HepG2 (cell line): ENCODE data around the gene ZNF318. TPM values are rescaled to one million over a fixed set of nuclear protein-coding genes. Genes with fewer than 3 reads are reported as not detected.

Source experiments
- ATAC-seq: fragments of 200-7000 bp; cut with Tn5 transposase; 3 replicates; pipeline ENCODE4 v1.9.1; 2020; ENCODE audit warnings: mild to moderate bottlenecking, moderate library complexity
- BruUV-seq: library from RNA; stranded (reverse); fragments of 400-500 nt; replicated peaks from 2 replicates; lab custom pipeline; 2021; lab: Mats Ljungman, UMichigan
- CTCF ChIA-PET: fragments of 300-600 bp; formaldehyde crosslinking; extraction: SDS; loops from one replicate; lab custom pipeline; 2021; ENCODE audit warnings: low total read pairs, inconsistent platforms, low intra/inter-chr PET ratio; lab: Yijun Ruan, JAX
- POLR2A ChIA-PET: fragments of 350-600 bp; sonication (Branson Sonifier 250); formaldehyde crosslinking; loops from one replicate; lab custom pipeline; 2020; ENCODE audit warnings: antibody characterized with exemption, inconsistent platforms; lab: Yijun Ruan, JAX
- DNase-seq: peaks from one replicate; pipeline ENCODE4 v3.0.0-alpha.2; 2015; ENCODE audit warnings: low spot score
- FAIRE-seq: peaks from 3 replicates; lab custom pipeline; 2011; peaks lifted over from hg19 to GRCh38; lab: Jason Lieb, UNC
- H2AFZ ChIP-seq: one replicate; pipeline ENCODE4 v1.6.1; 2011; ENCODE audit warnings: low read length, inconsistent platforms
- H3K27ac ChIP-seq: fragments of 300-600 bp; 3 replicates; pipeline ENCODE4 v1.8.0; 2011; ENCODE audit warnings: mixed run types, mild to moderate bottlenecking, mixed read lengths, low read length, inconsistent platforms; ENCODE audit not compliant: insufficient read depth; ENCODE audit errors: extremely low read length
- H3K27me3 ChIP-seq, 2 experiments: fragments of 200-600 bp in 1 of 2; 2 replicates in 1 of 2; 3 replicates in 1 of 2; pipeline versions ENCODE4 v1.6.0 to v1.8.0; 2011; ENCODE audit warnings: low read length in 2 of 2, mild to moderate bottlenecking in 2 of 2, moderate library complexity in 2 of 2, inconsistent platforms in 1 of 2; ENCODE audit not compliant: insufficient read depth in 2 of 2, control insufficient read depth in 1 of 2
- H3K36me3 ChIP-seq, 2 experiments: fragments of 200-600 bp in 1 of 2; replicated peaks in 1 of 2; 2 replicates in 1 of 2; 3 replicates in 1 of 2; pipeline versions ENCODE4 v1.5.1 to v1.8.0; 2011; ENCODE audit warnings: low read length in 2 of 2, inconsistent platforms in 1 of 2; ENCODE audit not compliant: insufficient read depth in 2 of 2, control insufficient read depth in 1 of 2
- H3K4me1 ChIP-seq: 2 replicates; pipeline ENCODE4 v1.5.1; 2012; ENCODE audit warnings: low read length, inconsistent platforms; ENCODE audit not compliant: insufficient read depth
- H3K4me2 ChIP-seq: 2 replicates; pipeline ENCODE4 v1.6.0; 2011; ENCODE audit warnings: low read depth, low read length, inconsistent platforms
- H3K4me3 ChIP-seq, 3 experiments: fragments of 200-600 bp in 1 of 3; sonication (generic), shearing (Covaris generic) in 1 of 3; replicated peaks in 1 of 3; 2 replicates each; pipeline ENCODE4 v1.5.1; 2011 to 2016; ENCODE audit warnings: low read length in 3 of 3, inconsistent platforms in 2 of 3, low read depth in 2 of 3, mild to moderate bottlenecking in 2 of 3, control low read depth in 1 of 3, mixed read lengths in 1 of 3; ENCODE audit not compliant: insufficient read depth in 1 of 3
- H3K79me2 ChIP-seq: one replicate; pipeline ENCODE4 v1.6.1; 2011; ENCODE audit warnings: low read length, inconsistent platforms; ENCODE audit not compliant: insufficient read depth
- H3K9ac ChIP-seq: 2 replicates; pipeline ENCODE4 v1.6.0; 2011; ENCODE audit warnings: mild to moderate bottlenecking, low read depth, low read length, inconsistent platforms; ENCODE audit not compliant: insufficient read depth
- H3K9me3 ChIP-seq: 2 replicates; pipeline ENCODE4 v1.5.1; 2012; ENCODE audit warnings: mild to moderate bottlenecking, low read length
- H4K20me1 ChIP-seq: 2 replicates; pipeline ENCODE4 v1.6.0; 2011; ENCODE audit warnings: inconsistent platforms, mild to moderate bottlenecking, low read length, moderate library complexity; ENCODE audit not compliant: insufficient read depth
- ETV5 ChIP-seq: IDR thresholded peaks from 2 replicates; pipeline ENCODE4 v1.6.1; 2018; ENCODE audit warnings: missing biosample characterization, missing genetic modification reagents, inconsistent platforms, borderline replicate concordance
- FOSL1 ChIP-seq: sonication (generic); formaldehyde crosslinking; IDR thresholded peaks from 2 replicates; pipeline ENCODE4 v1.9.0; 2021; ENCODE audit warnings: missing genetic modification reagents, borderline replicate concordance
- FOXO1 ChIP-seq: sonication (generic); formaldehyde crosslinking; IDR thresholded peaks from 2 replicates; pipeline ENCODE4 v1.4.0; 2020; ENCODE audit warnings: missing genetic modification reagents
- MIXL1 ChIP-seq: IDR thresholded peaks from 2 replicates; pipeline ENCODE4 v1.6.1; 2016
- NCOA2 ChIP-seq: sonication (generic); formaldehyde crosslinking; IDR thresholded peaks from 2 replicates; pipeline ENCODE4 v1.8.0; 2022; ENCODE audit warnings: inconsistent platforms
- NFKBIZ ChIP-seq: IDR thresholded peaks from 2 replicates; pipeline ENCODE4 v1.6.1; 2018; ENCODE audit warnings: missing genetic modification reagents, missing compliant biosample characterization
- RFX1 ChIP-seq: fragments of 450-650 bp; IDR thresholded peaks from 2 replicates; pipeline ENCODE4 v1.6.1; 2017
- TARDBP ChIP-seq: sonication (generic); formaldehyde crosslinking; IDR thresholded peaks from 2 replicates; pipeline ENCODE4 v1.8.0; 2022; ENCODE audit warnings: mild to moderate bottlenecking, missing genetic modification reagents
- THAP11 ChIP-seq: IDR thresholded peaks from 2 replicates; pipeline ENCODE4 v1.6.1; 2016; ENCODE audit warnings: missing biosample characterization, missing genetic modification reagents
- ZNF124 ChIP-seq: sonication (generic); formaldehyde crosslinking; IDR thresholded peaks from 2 replicates; pipeline ENCODE4 v1.4.0; 2020; ENCODE audit warnings: missing genetic modification reagents
- ZNF292 ChIP-seq: sonication (generic); formaldehyde crosslinking; IDR thresholded peaks from 2 replicates; pipeline ENCODE4 v1.8.1; 2022; ENCODE audit warnings: mild to moderate bottlenecking, low read depth, missing genetic modification reagents, borderline replicate concordance
- ZNF432 ChIP-seq: sonication (generic); formaldehyde crosslinking; IDR thresholded peaks from 2 replicates; pipeline ENCODE4 v1.5.0; 2020; ENCODE audit warnings: missing genetic modification reagents, mild to moderate bottlenecking, borderline replicate concordance
- ZSCAN21 ChIP-seq: sonication (generic); formaldehyde crosslinking; IDR thresholded peaks from 2 replicates; pipeline ENCODE4 v1.8.0; 2022; ENCODE audit warnings: mild to moderate bottlenecking, missing genetic modification reagents, moderate library complexity, borderline replicate concordance
- WGBS: methylation state at CpG from one replicate; pipeline ENCODE4 v1.1.6; 2017; ENCODE audit warnings: low lambda C conversion rate; 5-methylcytosine and 5-hydroxymethylcytosine counted together
- in situ Hi-C: cut with HindIII; loops from 2 replicates; pipeline ENCODE4 v1.10.0; 2017; ENCODE audit warnings: low pct_unique_long_range_greater_than_20kb; ENCODE audit not compliant: extremely low pct_ligation_motif_present
- intact Hi-C: fragments of 100-400 bp; cut with micrococcal nuclease; formaldehyde crosslinking; loops from one replicate; pipeline ENCODE4 v1.10.0; 2022; ENCODE audit not compliant: unreplicated experiment
- polyA plus RNA-seq, 8 experiments: library from polyadenylated mRNA; depleted of rRNA in 3 of 8; stranded (reverse) in 7 of 8; unstranded in 1 of 8; fragments of >200 nt; fragmentation: Illumina TruSeq in 4 of 8; extraction: Trizol in 4 of 8; gene quantifications; 2 replicates each; pipeline versions ENCODE4 v1.2.1 to v1.2.3, GENCODE V29; 2011 to 2016; ENCODE audit warnings: low read depth in 4 of 8, missing spikeins in 1 of 8, mixed read lengths in 1 of 8; ENCODE audit not compliant: insufficient read depth in 1 of 8
- total RNA-seq, 5 experiments: library from RNA; depleted of rRNA; stranded (reverse); fragments of >200 nt; fragmentation: Illumina TruSeq; extraction: Trizol; gene quantifications; 2 replicates each; pipeline ENCODE4 v1.2.3, GENCODE V29; 2016; ENCODE audit warnings: low read depth in 1 of 5
- TF ChIP-seq, protein P1 (sequence below): IDR thresholded peaks from 2 replicates; pipeline ENCODE4 v1.6.1; 2012; ENCODE audit warnings: low read length, improper control_type of control experiment
- TF ChIP-seq, protein P2 (sequence below): IDR thresholded peaks from 2 replicates; pipeline ENCODE4 v1.4.0; 2020; ENCODE audit warnings: mild to moderate bottlenecking, missing genetic modification reagents
- TF ChIP-seq, protein P3 (sequence below): IDR thresholded peaks from 2 replicates; pipeline ENCODE4 v1.6.1; 2016

Gene ZNF318
- total and polyA plus RNA-seq, 2 of the 13 experiments (the other 11 are each of a cell fraction or from before 2014, with no cell fraction given): 13.0 to 14.5 TPM

- CTCF ChIA-PET: interaction anchor here (0.9 to 4.7 kb wide), 5 partner anchors 21 to 105 kb away, joined by 3 to 79 read pairs (median 4); no protein-coding TSS in a partner anchor
- POLR2A ChIA-PET: interaction anchor here (0.6 to 1.5 kb wide), 6 partner anchors 37 to 67 kb away, joined by 3 to 8 read pairs (median 4); no protein-coding TSS in a partner anchor
- peak; percentile 84 for FAIRE-seq
- H3K4me2 ChIP-seq: no peak overlapping the region
- intact Hi-C loops (loop anchor here (1.0 kb wide), 1 partner anchor 71 kb away; no protein-coding TSS in a partner anchor), in situ Hi-C loops (loop anchor here (5.0 kb wide), 1 partner anchor 72 kb away; no protein-coding TSS in a partner anchor)
- H3K36me3 ChIP-seq: peaks cover 6 to 10% of the 10 kb centered on the region in 2 experiments; a peak in 4 of 5 replicates
- H3K79me2 ChIP-seq: no peaks in the 10 kb centered on the region
- no peaks in the 10 kb centered on the region for H3K27me3 ChIP-seq
- WGBS: 69% methylated on average over 2 of the region's 2 CpGs
- H3K9me3 ChIP-seq: no peaks in the 10 kb centered on the region
- peaks cover 12% of the 10 kb centered on the region for H3K4me1 ChIP-seq
- no TSS peak for BruUV-seq
- no peak overlapping the region for H3K9ac ChIP-seq
- no peak overlapping the region for H2AFZ ChIP-seq
- DNase-seq: peak; percentile 66
- ATAC-seq: peak; percentile 74
- no peak overlapping the region for H3K27ac ChIP-seq
- no peaks in the 10 kb centered on the region for H4K20me1 ChIP-seq
- no peak overlapping the region for H3K4me3 ChIP-seq
- no peak for TF ChIP-seq ZSCAN21 (CRISPR knock-in tag)
- TF ChIP-seq, protein P1, sequence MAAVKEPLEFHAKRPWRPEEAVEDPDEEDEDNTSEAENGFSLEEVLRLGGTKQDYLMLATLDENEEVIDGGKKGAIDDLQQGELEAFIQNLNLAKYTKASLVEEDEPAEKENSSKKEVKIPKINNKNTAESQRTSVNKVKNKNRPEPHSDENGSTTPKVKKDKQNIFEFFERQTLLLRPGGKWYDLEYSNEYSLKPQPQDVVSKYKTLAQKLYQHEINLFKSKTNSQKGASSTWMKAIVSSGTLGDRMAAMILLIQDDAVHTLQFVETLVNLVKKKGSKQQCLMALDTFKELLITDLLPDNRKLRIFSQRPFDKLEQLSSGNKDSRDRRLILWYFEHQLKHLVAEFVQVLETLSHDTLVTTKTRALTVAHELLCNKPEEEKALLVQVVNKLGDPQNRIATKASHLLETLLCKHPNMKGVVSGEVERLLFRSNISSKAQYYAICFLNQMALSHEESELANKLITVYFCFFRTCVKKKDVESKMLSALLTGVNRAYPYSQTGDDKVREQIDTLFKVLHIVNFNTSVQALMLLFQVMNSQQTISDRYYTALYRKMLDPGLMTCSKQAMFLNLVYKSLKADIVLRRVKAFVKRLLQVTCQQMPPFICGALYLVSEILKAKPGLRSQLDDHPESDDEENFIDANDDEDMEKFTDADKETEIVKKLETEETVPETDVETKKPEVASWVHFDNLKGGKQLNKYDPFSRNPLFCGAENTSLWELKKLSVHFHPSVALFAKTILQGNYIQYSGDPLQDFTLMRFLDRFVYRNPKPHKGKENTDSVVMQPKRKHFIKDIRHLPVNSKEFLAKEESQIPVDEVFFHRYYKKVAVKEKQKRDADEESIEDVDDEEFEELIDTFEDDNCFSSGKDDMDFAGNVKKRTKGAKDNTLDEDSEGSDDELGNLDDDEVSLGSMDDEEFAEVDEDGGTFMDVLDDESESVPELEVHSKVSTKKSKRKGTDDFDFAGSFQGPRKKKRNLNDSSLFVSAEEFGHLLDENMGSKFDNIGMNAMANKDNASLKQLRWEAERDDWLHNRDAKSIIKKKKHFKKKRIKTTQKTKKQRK: no peak
- 0 out of 2 replicates have a peak, but pooled peaks have one; percentile 19 for TF ChIP-seq NCOA2 (CRISPR knock-in tag)
- TF ChIP-seq NFKBIZ (CRISPR knock-in tag): 0 out of 2 replicates have a peak, but pooled peaks have one; percentile 28
- TF ChIP-seq ZNF292 (CRISPR knock-in tag): no peak
- no peak for TF ChIP-seq FOSL1 (CRISPR knock-in tag)
- no peak for TF ChIP-seq FOXO1 (CRISPR knock-in tag)
- 0 out of 2 replicates have a peak, but pooled peaks have one; percentile 9 for TF ChIP-seq TARDBP
- peak; percentile 71; the same call in 1 of the 2 replicates for TF ChIP-seq ETV5 (CRISPR knock-in tag)
- no peak for TF ChIP-seq ZNF432 (CRISPR knock-in tag)
- TF ChIP-seq ZNF124: 0 out of 2 replicates have a peak, but pooled peaks have one; percentile 30
- TF ChIP-seq, protein P2, sequence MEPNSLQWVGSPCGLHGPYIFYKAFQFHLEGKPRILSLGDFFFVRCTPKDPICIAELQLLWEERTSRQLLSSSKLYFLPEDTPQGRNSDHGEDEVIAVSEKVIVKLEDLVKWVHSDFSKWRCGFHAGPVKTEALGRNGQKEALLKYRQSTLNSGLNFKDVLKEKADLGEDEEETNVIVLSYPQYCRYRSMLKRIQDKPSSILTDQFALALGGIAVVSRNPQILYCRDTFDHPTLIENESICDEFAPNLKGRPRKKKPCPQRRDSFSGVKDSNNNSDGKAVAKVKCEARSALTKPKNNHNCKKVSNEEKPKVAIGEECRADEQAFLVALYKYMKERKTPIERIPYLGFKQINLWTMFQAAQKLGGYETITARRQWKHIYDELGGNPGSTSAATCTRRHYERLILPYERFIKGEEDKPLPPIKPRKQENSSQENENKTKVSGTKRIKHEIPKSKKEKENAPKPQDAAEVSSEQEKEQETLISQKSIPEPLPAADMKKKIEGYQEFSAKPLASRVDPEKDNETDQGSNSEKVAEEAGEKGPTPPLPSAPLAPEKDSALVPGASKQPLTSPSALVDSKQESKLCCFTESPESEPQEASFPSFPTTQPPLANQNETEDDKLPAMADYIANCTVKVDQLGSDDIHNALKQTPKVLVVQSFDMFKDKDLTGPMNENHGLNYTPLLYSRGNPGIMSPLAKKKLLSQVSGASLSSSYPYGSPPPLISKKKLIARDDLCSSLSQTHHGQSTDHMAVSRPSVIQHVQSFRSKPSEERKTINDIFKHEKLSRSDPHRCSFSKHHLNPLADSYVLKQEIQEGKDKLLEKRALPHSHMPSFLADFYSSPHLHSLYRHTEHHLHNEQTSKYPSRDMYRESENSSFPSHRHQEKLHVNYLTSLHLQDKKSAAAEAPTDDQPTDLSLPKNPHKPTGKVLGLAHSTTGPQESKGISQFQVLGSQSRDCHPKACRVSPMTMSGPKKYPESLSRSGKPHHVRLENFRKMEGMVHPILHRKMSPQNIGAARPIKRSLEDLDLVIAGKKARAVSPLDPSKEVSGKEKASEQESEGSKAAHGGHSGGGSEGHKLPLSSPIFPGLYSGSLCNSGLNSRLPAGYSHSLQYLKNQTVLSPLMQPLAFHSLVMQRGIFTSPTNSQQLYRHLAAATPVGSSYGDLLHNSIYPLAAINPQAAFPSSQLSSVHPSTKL: peak; percentile 59; the same call in 1 of the 2 replicates
- no peak for TF ChIP-seq RFX1
- 0 out of 2 replicates have a peak, but pooled peaks have one; percentile 41 for TF ChIP-seq THAP11
- TF ChIP-seq, protein P3, sequence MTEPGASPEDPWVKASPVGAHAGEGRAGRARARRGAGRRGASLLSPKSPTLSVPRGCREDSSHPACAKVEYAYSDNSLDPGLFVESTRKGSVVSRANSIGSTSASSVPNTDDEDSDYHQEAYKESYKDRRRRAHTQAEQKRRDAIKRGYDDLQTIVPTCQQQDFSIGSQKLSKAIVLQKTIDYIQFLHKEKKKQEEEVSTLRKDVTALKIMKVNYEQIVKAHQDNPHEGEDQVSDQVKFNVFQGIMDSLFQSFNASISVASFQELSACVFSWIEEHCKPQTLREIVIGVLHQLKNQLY (CRISPR knock-in tag): 0 out of 2 replicates have a peak, but pooled peaks have one; percentile 22
- TF ChIP-seq MIXL1: 0 out of 2 replicates have a peak, but pooled peaks have one; percentile 18
Measured at GRCh38 chr6:43334466-43335095, 34.9 kb downstream of the ZNF318 start.
